Frontal cortex (tissue), 4 donors: ENCODE data around the gene PDE11A. TPM values are rescaled to one million over a fixed set of nuclear protein-coding genes. Genes with fewer than 3 reads are reported as not detected.

Experiments used
- DNase-seq, 2 donors: peaks; one replicate each; pipeline ENCODE4 v3.0.0; 2012; ENCODE audit warnings: low spot score in 2 of 2
- FAIRE-seq: peaks from 2 replicates; lab custom pipeline; 2012; peaks lifted over from hg19 to GRCh38; lab: Jason Lieb, UNC
- total RNA-seq: library from RNA; depleted of rRNA; stranded (reverse); fragments of >200 nt; gene quantifications from one replicate; pipeline ENCODE4 v1.2.3, GENCODE V29; 2014
- donor health status: control.
- donor health status: control.
- donor health status: control.

The PDE11A gene
- total RNA-seq, 1 donor from 2014 or later, result 1.2 TPM

- FAIRE-seq, result no peak
- DNase-seq, result no peak
Measured at GRCh38 chr2:177598326-177599138, 474.0 kb downstream of the PDE11A start.

- FAIRE-seq (no peak), DNase-seq (no peak)
Measured at GRCh38 chr2:177597759-177598158, 474.8 kb downstream of the PDE11A start.

GRCh38 chr2:177596866-177597265 lies 475.7 kb downstream of the PDE11A start:
- DNase-seq (no peak), FAIRE-seq (no peak)

GRCh38 chr2:177595126-177595845 lies 477.3 kb downstream of the PDE11A start:
- DNase-seq (no peak), FAIRE-seq (no peak)

GRCh38 chr2:177593402-177593801 lies 479.2 kb downstream of the PDE11A start:
- DNase-seq (no peak), FAIRE-seq (no peak)

- no peak for DNase-seq
Measured at GRCh38 chr2:177592945-177593344, 479.6 kb downstream of the PDE11A start.

GRCh38 chr2:177592397-177592796 lies 480.2 kb downstream of the PDE11A start:
- no peak for FAIRE-seq
- no peak for DNase-seq

More at GRCh38 chr2:177592945-177593344, 479.6 kb downstream of the PDE11A start:
- FAIRE-seq, result no peak

GRCh38 chr2:177589186-177589585 lies 483.4 kb downstream of the PDE11A start:
- no peak for FAIRE-seq
- DNase-seq, result no peak

GRCh38 chr2:177588671-177589070 lies 483.9 kb downstream of the PDE11A start:
- DNase-seq, result no peak
- no peak for FAIRE-seq

- DNase-seq, result no peak
- no peak for FAIRE-seq
Measured at GRCh38 chr2:177587371-177587770, 485.2 kb downstream of the PDE11A start.

GRCh38 chr2:177586154-177586553 lies 486.4 kb downstream of the PDE11A start:
- FAIRE-seq, result no peak
- no peak for DNase-seq

- FAIRE-seq (no peak), DNase-seq (no peak)
Measured at GRCh38 chr2:177585234-177585863, 487.2 kb downstream of the PDE11A start.

- FAIRE-seq (no peak), DNase-seq (no peak)
Measured at GRCh38 chr2:177584030-177584692, 488.4 kb downstream of the PDE11A start.

- FAIRE-seq (no peak), DNase-seq (no peak)
Measured at GRCh38 chr2:177582000-177582399, 490.6 kb downstream of the PDE11A start.

GRCh38 chr2:177579486-177580036 lies 493.0 kb downstream of the PDE11A start:
- FAIRE-seq (no peak), DNase-seq (no peak)

- no peak for DNase-seq
- FAIRE-seq, result no peak
Measured at GRCh38 chr2:177578454-177578853, 494.1 kb downstream of the PDE11A start.

- DNase-seq, result no peak
- no peak for FAIRE-seq
Measured at GRCh38 chr2:177577075-177577474, 495.5 kb downstream of the PDE11A start.

- FAIRE-seq (no peak), DNase-seq (no peak)
Measured at GRCh38 chr2:177575358-177575757, 497.2 kb downstream of the PDE11A start.

GRCh38 chr2:177574356-177574755 lies 498.2 kb downstream of the PDE11A start:
- FAIRE-seq (no peak), DNase-seq (no peak)
